GM18505 (cell line): ENCODE measurements around the gene CLDN20.
"Not testable (repeated sequence)": the region's sequence is repeated elsewhere in the genome, so short reads cannot be mapped to it uniquely, and the experiment has no call there.

Experiments used
- ATAC-seq: cut with Tn5 transposase; IDR thresholded peaks from one replicate; pipeline ENCODE4 v1.9.1; 2021; ENCODE audit not compliant: unreplicated experiment
- POLR2A ChIP-seq: IDR thresholded peaks from 4 replicates; pipeline ENCODE4 v1.6.1; 2011; ENCODE audit warnings: borderline replicate concordance; ENCODE audit not compliant: insufficient read depth, insufficient read length; ENCODE audit errors: extremely low read depth

Gene CLDN20

DNA sequence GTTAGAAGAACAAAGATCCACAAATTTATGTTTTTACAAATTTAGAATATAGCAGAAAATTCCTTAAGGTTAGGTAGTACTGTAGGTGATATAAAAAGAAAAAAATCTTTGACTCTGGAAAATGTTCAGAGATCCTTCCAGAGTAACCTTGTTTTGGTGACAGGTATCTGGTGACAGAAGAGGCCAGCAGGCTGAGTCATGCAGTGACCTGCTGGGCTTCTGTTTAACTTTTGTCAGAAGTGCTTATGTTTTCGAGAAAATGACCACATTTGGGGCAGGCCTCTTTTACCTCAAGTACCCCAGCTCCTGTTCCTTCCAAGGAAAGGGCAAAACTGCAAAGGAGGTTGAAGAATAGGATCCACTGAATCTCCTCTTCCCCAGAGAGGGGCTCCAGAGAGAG is 10.5 kb upstream of the CLDN20 start:
- no peak for ATAC-seq

DNA sequence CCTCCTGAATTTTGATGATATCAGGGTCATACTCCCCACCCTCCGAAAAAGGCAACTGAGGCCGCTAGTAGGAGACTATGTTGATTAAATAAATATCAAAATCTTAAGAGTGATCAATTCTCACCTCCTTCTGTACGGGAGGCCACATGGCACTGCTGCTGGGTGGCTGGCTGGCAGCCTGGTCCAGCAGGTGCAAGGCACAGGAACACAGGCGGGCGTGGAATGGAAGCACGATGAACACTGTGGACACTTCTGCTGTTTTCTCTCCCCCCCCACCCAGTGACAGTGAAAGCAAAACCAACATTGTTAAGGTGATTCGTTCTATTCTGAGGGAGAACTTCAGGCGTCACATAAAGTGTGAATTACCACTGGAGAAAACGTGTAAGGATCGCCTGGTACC is 9.7 kb upstream of the CLDN20 start:
- no peak for ATAC-seq
- TF ChIP-seq POLR2A: no peak

More for the DNA sequence above, 10.5 kb upstream of the CLDN20 start:
- TF ChIP-seq POLR2A: no peak

DNA sequence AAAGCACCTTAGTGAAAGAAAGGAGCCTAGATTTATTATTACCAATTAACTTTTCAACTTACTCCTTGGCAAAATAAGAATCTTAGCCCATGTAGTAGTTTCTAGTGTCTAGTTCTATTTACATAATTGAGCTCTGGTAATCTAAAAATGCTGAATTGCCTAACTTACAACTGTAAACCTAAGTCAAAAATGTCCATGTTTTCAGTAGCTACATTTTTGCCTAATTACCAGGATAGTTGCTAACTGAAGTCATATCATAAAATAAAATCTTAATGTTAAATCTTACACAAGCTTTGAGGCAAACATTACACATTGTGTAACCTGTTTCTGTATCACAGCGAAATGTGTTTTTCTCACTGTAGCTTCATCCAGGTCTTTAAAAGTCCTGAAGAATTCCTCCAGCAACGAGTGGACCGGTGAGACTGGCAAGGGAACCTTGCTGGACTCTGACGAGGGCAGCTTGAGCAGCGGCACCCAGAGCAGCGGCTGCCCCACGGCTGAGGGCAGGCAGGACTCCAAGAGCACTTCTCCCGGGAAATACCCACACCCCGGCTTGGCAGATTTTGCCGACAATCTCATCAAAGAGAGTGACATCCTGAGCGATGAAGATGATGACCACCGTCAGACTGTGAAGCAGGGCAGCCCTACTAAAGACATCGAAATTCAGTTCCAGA is 7.6 kb upstream of the CLDN20 start:
- TF ChIP-seq POLR2A: no peak
- no peak for ATAC-seq

DNA sequence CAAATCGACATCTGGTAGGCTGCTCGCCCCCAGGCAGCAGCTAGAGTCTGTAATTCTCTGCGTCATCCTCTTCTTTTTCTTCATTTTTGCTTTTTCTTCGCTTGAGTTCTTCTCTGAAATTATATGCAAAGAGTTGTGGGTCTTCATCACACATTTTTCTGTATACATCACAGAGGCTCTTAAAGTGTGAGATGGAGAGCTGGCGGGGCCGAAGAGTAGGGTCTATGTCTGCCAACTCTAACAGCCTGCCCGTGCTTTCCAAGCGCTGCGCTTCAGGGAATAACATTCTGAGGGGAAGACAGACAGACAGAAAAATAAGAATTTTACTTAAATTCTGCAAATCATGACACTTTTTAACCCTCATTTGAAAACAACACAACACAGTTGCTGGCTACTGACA is 6.0 kb upstream of the CLDN20 start:
- no peak for TF ChIP-seq POLR2A
- no peak for ATAC-seq

DNA sequence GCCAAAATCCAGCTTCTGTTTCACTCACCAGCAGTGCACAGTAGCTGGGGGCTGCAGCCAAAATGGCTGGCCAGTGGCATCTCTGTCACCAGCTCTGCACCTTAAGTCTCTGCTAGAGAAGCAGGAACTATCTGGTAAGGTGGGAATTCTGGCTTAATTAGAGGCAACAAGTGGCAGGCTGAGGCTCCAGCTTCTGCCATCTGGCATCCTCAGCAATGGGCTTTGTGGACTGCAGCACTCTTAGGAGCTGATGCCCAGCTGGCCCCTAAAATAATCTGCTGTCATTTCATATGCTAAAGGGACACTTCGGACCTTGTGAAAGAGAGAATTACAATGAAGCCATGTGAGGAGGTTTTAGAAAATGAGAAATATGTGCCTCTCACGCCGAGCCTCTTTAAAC is 4.6 kb upstream of the CLDN20 start:
- TF ChIP-seq POLR2A: no peak
- no peak for ATAC-seq

DNA sequence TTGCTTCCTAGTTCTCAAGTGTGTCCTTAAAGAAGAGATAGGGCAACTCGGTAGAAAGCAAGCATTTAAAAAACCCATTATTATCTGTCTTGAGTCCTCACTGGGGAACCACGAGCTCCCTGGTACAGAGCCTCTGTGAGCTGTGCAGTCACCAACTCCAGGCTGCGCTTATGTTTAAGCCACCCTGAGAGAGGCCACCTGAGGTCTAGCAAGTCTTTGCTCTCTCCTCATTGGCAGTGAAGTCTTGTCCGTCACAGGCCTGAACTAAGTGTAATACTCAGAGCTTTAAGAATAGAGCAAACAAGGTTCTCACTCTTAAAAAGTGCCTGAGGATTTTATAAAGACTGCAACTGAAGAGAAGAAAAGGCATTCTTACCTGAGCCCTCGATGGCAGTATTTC is 3.9 kb upstream of the CLDN20 start:
- TF ChIP-seq POLR2A: no peak
- no peak for ATAC-seq

DNA sequence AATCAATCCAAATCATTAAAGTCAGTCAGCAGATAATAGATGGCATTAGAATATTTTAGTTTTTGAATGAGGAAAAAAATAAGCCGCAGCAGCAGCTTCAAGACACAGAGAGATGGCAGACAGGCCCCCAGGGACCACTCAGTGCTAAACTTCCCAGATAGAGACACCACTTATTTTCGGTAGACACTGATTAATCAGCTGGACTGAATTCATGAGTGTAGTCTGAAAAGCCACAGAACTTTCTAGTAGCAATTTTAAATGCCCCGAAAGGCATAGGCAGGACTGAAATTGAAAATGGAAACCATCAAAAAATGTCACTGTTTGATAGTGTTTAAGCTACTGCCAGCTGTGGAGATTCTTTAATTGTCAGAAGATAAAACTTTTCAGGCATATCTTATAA is 3.1 kb upstream of the CLDN20 start:
- no peak for ATAC-seq
- TF ChIP-seq POLR2A: no peak

DNA sequence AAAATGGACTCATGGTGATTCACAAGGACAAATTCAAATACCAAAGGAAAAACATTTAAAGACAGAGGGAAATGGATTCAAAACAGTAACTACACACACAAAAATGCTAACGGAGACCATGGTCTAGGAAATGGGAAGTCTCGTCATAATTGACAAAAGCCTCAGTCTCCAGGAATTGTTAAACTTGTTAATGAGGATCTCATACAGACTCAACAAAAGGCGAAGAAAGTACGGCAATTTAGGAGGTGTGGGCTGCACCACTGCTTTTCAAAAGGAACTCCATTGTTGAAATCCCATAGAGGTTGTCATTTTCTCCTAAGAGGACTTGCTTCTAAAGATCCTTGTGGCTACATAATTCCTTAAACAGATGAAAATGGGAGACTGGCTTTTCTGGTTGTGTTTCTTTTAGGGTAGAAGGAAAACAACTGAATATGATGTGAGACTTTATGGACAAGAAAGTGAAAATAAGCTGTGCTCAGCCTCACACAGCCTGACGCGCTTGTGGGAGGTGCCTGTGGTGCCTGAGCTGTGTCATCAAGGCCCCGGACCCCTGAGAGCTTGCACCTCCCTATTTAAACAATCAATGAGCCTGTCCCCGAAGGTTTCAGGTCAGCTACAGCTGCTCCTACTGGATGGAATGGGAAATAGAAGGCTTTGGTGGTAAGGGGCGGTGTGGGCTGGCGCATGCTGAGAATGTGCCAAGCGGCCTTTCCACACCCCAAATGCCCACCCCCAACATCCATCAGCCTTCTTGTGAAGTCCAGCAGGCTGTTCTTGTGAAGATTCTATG is 2.5 kb upstream of the CLDN20 start:
- ATAC-seq: no peak
- TF ChIP-seq POLR2A: no peak

DNA sequence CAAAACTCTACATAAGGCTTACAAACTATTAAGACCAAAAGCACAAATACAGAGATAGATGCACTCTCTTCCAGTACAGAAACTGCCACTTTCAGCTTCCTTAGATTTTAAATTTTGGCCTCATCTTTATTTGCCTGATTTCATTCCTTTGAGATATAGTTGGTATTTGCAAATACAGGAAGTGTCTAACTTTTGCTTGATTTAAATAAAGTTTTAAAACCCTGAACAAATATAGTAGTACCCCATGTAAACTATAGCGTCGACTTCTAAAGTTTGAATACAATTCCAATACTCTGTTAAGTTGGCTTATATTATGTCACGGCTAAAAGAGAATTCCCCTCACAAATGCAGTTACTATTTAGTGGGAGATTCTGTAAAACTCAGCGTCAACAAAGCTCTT is 1.2 kb upstream of the CLDN20 start:
- TF ChIP-seq POLR2A: no peak

DNA sequence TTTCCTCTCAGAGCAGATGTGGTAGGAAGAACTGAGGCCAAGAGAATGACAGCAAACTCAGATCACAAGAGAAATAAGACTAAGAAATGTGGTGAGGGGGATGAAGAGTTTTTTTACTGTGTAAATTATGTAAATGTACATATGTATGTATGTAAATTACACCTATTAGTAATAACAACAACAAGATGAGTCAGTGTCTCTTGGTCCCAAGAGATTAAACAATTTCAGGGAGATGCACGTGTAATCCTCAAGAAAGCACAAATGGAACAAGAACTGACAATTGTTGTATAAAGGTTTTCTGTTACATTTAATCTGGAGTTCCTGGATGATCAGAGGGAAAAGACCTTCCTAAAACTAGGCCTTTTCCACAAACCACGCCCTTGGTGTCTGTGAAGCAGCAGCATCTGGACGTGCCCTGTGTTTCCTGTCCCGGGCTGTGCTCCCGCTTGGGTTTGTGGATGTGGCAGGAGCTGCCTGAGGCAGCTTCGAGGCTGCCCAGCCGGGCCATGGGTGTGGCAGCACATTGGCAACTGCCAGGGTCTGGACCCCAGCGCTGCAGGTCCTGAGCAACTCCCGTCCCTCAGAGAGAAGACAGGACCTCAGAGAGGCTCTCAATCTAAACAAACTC is 994 bp downstream of the CLDN20 start:
- ATAC-seq: no peak
- no peak for TF ChIP-seq POLR2A

More for the DNA sequence above, 1.2 kb upstream of the CLDN20 start:
- no peak for ATAC-seq

DNA sequence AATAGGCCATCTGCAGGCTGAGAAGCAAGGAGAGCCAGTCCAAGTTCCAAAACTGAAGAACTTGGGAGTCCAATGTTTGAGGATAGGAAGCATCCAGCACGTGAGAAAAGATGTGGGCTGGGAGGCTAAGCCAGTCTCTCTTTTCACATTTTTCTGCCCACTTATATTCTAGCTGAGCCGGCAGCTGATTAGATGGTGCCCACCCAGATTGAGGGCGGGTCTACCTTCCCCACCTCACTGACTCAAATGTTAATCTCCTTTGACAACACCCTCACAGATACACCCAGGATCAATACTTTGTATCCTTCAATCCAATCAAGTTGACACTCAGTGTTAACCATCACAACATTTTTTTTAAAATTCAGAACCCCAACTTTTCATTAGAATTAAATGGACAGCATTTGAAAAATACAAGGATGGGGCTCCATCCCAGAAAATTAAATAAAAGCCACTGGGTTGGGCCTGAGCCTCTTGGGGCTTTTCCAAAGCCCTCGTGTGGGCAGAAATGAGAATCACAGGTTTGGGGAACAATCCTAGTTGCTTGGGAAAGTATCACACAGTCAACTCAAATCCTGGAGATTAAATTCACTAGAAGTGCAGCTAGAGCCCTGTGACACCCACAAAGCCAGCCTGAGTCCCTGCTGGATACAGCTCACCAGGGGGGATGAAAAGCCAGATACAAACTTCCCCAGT is 2.2 kb downstream of the CLDN20 start:
- TF ChIP-seq POLR2A: no peak
- ATAC-seq: no peak

DNA sequence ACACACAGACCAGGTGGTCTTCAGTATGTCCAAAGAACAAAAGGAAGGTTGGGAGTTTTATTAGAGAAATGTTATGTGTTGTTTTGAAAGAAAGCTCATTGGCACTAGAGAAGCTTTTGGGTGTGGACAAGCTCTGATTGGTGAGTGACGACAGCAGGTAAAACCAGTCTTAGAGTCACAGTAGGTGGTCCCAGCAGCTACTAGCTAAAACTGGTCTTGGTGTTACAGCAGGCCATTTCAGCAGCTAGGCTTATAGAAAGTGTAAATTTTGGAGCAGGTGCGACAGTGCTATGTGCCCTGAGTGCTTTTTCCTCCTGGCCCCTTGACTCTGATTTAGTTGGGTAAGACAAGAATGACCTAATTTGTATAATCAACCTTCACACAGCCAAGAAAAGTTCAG is 3.6 kb downstream of the CLDN20 start:
- TF ChIP-seq POLR2A: no peak
- ATAC-seq: no peak

DNA sequence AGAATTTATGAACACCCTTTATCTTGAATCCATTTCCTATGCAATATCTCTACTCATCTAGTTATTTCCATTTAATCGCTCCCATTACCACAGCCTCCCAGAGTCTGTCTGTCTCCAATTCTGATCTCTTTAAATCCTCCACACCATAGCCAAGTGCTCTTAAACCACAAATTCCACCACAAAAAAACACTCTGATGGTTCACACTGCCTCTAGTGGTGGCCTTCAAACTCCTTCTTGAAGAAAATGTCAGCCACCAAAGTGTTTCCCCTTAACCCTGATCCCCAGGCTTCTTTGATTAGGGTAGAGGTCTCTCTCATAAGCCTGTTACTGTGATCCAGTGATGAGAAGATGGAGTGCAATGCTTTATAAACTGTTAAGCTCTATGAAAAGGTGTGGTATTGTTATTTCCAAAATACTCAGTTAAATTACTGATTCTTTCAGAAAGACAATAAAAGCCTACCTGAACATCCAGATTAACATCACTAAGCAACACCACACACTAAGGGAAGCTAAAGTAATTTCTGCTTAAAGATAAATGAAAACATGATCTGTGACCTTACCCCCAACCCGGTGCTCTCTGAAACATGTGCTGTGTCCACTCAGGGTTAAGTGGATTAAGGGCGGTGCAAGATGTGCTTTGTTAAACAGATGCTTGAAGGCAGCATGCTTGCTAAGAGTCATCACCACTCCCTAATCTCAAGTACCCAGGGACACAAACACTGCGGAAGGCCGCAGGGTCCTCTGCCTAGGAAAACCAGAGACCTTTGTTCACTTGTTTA is 4.5 kb downstream of the CLDN20 start:
- ATAC-seq: not testable (repeated sequence)
